Central memory CD4-positive, alpha-beta T cell (primary cell): ENCODE data around the gene PELI3.
"Not testable (repeated sequence)": the region's sequence is repeated elsewhere in the genome, so short reads cannot be mapped to it uniquely, and the experiment has no call there.

Source experiments
- DNase-seq: peaks from one replicate; pipeline ENCODE4 v3.0.0; 2022
- total RNA-seq, 3 experiments: gene quantifications; one replicate each; lab custom pipeline; 2026; lab: John Stamatoyannopoulos, UW

PELI3 gene, protein sequence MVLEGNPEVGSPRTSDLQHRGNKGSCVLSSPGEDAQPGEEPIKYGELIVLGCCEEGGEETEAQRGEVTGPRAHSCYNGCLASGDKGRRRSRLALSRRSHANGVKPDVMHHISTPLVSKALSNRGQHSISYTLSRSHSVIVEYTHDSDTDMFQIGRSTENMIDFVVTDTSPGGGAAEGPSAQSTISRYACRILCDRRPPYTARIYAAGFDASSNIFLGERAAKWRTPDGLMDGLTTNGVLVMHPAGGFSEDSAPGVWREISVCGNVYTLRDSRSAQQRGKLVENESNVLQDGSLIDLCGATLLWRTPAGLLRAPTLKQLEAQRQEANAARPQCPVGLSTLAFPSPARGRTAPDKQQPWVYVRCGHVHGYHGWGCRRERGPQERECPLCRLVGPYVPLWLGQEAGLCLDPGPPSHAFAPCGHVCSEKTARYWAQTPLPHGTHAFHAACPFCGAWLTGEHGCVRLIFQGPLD
- total RNA-seq, result 11.4 to 21.9 (median 15.0) reads per million in 3 experiments

DNA sequence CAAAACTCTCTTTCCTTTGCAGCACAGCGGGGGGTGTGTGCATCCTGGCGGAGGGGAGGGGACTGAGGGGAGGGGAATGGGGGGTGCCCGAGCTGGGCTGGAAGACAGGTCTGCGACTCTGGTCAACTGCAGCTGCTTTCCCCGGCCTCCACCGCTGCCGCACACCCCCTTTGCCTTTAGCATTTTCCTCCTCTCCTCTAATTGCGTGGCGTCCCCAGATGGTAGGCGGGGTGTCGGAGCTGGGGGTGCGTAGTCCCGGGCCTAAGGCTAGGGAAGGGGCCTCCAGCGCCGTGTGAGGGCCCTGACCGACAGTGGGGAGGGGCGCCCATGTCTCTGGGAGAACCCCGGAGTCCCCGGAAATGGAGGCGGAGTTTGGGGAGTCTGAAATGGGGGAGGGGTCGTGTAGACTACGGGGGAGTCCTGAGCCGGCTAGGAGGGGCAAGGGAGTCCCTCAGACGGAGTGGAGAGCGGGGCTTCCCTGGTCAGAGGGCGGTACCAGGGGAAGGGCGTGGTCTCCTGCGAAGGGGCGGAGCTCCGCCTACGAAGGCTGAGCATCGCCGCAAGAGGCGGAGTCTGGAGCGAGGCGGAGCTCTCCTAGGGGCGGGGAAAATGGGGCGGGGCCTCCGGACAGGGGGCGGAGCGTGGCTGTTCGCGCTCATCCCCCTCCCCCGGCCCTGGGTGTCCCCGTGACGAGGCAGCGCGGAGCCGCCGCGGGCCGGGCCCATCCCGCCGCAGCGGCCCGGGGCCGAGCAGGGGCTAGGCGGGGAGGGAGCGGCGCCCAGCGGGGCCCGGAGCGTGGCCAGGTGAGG lies at the start of gene PELI3:
Gene PELI3 (plus strand): TSS at position 681 of the 809 bp plus-strand sequence. CDS start 1,224 bp downstream, outside the sequence.
- DNase-seq, result peak; percentile 90

- no peak for DNase-seq
These were observed 49.7 kb upstream of the PELI3 start for GRCh38 chr11:66417000-66417399.

- peak; percentile 18 for DNase-seq
These were observed 48.3 kb upstream of the PELI3 start for GRCh38 chr11:66418168-66418985.

GRCh38 chr11:66418986-66419308 lies 47.8 kb upstream of the PELI3 start:
- no peak for DNase-seq

- DNase-seq, result no peak
These were observed 46.9 kb upstream of the PELI3 start for GRCh38 chr11:66419825-66420224.

- no peak for DNase-seq
These were observed 45.8 kb upstream of the PELI3 start, which contains the start of gene NPAS4 for GRCh38 chr11:66420671-66421476. Gene NPAS4 (plus strand): TSS chr11:66421035. CDS start chr11:66421180, 145 bp downstream.

DNA sequence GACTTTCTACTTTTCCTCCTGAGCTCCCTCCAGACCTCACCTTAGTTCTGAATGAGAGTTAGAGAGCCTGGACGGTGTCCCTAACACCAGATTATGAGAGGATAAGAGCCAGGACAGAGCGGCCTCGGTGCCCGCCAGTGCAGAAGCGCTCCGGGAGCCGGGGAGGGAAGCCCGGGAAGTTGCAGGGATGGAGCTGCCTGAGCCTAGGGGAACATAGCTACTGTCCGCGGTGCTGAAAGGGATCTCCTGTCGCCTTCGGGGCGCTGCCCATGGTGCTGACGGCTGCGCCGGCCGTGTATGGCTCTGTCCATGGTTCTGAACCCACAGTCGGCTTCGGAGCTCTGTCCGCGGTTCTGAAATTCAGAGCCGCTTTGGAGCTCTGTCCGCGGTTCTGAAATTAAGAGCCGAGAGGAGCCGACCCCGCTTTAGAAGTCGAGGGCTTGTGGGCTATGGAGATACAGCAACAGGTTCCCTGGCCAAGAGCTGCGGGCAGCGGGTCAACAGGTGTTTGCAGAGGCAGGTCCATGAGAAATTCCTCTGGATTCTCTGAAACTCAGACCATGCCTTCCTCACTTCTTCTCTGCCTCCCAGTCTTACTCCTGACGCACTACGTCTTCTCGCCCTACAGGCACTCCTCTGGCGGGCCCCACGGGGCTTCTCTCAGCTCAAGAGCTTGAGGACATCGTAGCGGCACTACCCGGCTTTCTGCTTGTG lies 45.1 kb upstream of the PELI3 start:
- DNase-seq, result peak; percentile 85

- no peak for DNase-seq
These were observed 40.4 kb upstream of the PELI3 start for GRCh38 chr11:66426314-66426713.

DNA sequence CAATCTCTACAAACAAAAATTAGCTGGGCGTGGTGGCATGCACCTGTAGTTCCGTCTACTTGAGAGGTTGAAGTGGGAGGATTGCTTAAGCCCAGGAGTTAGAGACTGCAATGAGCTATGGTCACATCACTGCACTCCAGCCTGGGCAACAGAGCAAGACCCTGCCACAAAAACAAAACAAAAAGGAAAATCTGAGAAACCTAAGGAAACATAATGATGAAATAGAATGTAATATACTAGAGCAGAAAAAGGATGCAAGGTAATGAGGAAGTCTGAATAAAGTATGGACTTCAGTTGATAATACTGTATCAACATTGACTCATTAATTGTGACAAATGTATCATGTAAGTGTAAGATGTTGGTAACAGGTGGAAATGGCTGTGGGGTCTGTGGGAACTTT lies 37.8 kb upstream of the PELI3 start:
- no peak for DNase-seq

DNA sequence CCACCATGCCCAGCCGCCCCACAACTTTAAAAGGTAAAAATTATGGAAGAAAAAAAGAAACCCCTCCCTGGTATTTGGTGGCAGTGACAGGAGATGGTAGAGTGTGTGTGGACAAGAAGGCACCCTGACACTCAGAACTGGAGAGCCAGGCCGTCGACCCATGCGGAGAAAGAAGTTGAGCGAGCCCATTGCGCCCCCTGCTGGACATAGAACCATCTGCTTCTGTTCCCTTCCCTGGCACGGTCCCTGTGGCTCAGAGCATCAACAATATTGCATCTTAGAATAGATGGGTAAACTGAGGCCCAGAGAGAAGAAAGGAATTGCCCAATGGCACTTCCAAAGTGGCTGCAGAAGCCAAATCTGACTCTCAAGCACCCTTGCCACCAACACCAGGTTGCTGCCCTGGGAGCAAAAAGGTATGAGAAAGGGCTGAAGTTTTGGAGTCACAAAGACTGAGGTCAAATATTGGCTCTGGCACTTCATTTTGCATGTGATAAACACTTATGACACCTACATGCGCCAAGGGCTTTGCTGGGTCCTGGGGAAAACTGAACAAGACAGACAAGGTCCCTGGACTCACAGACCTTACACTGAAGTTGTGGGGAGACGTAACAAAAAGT lies 36.6 kb upstream of the PELI3 start:
- DNase-seq, result peak; percentile 59

DNA sequence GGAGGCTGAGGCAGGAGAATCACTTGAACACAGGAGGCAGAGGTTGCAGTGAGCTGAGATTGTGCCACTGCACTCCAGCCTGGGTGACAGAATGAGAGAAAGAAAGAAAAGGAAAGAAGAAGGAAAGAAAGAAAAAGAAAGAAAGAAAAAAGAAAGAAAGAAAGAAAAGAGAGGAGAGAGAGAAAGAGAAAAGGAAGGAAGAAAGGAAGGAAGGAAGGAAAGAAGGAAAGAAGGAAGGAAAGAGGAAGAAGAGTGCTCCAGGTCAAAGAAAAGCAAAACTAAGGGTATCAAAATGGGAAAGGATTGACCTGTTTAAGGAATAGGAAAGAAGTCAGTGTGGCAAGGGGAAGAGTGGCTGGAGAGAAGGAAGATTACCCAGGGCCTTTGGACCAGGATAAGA lies 35.4 kb upstream of the PELI3 start:
- not testable (repeated sequence) for DNase-seq

DNA sequence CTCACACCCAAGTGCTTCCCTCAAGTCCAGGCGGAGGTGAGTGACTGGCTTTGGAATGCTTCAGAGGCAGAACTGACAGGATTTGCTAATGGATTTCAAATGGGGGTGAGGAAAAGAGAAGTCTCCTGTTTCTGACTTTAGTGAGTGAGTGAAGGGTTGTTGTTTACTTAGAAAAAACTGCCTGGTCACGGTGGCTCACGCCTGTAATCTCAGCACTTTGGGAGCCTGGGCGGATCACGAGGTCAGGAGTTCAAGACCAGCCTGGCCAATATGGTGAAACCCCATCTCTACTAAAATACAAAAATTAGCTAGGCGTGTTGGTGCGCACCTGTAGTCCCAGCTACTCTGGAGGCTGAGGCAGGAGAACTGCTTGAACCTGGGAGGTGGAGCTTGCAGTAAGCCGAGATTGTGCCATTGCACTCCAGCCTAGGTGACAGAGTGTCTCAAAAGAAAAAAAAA lies 34.8 kb upstream of the PELI3 start:
- not testable (repeated sequence) for DNase-seq

- no peak for DNase-seq
These were observed 34.1 kb upstream of the PELI3 start for GRCh38 chr11:66432597-66432996.

- no peak for DNase-seq
These were observed 28.7 kb upstream of the PELI3 start for GRCh38 chr11:66437979-66438503.

DNA sequence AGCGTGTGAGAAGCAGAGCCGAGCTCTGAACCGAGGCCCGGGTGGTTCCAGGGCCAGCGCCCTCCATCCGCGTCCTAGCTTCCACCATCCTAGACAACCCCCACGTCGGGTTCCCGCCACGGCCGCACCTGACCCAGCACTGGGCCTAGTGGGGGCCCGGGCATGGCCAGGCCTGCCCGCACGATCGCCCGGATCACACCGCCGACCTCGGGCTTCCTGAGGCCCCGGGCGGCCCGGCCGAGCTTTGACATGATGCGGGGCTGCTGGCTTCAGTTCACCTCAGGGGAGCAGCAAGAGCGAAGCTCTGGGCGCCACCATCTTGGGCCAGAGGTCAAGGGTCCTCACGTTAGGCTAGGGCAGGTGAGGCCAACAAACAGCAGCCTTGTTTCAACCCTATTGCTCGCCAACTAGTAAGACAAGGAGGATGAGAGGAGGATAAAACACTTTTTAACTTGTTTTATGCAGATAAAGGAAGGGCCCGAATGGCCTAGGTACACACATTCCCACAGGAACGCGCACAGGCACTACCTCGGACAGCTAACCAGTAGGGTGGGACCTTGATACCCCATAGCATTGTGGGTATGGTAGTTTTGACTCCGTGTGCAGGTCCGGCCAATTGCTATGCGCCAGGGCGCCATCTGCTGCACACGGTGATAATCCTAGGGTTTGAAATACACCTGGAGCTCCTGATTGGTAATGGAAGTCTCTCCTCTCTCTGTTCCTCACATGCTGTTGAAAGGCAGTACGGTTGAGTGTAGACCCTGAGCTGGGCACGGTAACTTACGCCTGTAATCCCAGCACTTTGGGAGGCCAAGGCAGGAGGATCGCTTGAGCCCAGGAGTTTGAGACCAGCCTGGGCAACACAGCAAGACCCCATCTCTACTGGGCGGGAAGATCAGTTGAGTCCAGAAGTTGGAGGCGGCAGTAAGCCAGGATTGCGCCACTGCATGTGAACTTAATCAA lies 27.9 kb upstream of the PELI3 start, which contains the start of gene MRPL11:
Gene MRPL11 (minus strand): TSS at position 345 of the 963 bp plus-strand sequence. CDS start 94 bp downstream, at position 251.
- peak; percentile 88 for DNase-seq

GRCh38 chr11:66440101-66440939 lies 26.4 kb upstream of the PELI3 start:
- DNase-seq, result not testable (repeated sequence)

GRCh38 chr11:66440940-66441282 lies 25.8 kb upstream of the PELI3 start:
- DNase-seq, result not testable (repeated sequence)

DNA sequence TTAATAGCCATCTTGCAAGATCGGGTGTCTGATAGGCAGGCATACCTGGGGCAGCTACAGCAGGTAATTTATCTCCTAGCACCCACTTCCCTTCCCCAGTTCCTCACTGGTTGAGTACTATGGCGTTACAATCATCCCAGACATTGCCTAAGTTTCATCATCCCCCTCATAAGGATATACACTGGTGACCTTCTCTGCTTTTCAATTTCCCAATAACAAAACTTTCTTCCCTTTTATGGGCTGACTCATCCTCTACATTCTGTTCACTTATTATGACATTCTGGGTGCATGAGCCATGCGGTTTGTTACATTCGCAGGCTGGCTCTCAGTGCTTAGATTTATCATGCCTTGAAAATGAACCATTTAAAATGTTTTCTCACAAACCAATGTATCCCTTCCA lies 23.1 kb upstream of the PELI3 start:
- no peak for DNase-seq
